Thoracic aorta (tissue), 2 donors: ENCODE data around the gene LPIN1. TPM values are rescaled to one million over a fixed set of nuclear protein-coding genes. Genes with fewer than 3 reads are reported as not detected.
A peak's percentile ranks its signal among the peaks of the same experiment; 100 is the strongest.

Source experiments
- ATAC-seq: fragments of 150-250 bp; one replicate; pipeline ENCODE4 v1.8.0; 2017; ENCODE audit warnings: low read depth; ENCODE audit not compliant: insufficient number of reproducible peaks, low FRiP score
- DNase-seq: peaks from one replicate; pipeline ENCODE4 v3.0.0-alpha.2; 2020; ENCODE audit warnings: low spot score
- H3K27ac ChIP-seq, 2 donors: fragments of 200-600 bp; sonication (generic); 1 replicate in 1 of 2; 2 replicates in 1 of 2; pipeline ENCODE4 v1.5.1; 2016; ENCODE audit warnings: mild to moderate bottlenecking in 2 of 2, moderate library complexity in 2 of 2
- H3K27me3 ChIP-seq: fragments of 200-600 bp; sonication (generic); replicated peaks from 2 replicates; pipeline ENCODE4 v1.6.0; 2016; ENCODE audit warnings: mild to moderate bottlenecking; ENCODE audit not compliant: insufficient read depth
- H3K36me3 ChIP-seq: fragments of 200-600 bp; sonication (generic); one replicate; pipeline ENCODE4 v1.5.1; 2016
- H3K4me1 ChIP-seq, 2 donors: fragments of 200-600 bp; sonication (generic); 1 replicate in 1 of 2; 2 replicates in 1 of 2; pipeline versions ENCODE4 v1.5.1 to v1.6.0; 2016; ENCODE audit warnings: low read depth in 2 of 2, mild to moderate bottlenecking in 1 of 2; ENCODE audit not compliant: control insufficient read depth in 1 of 2
- H3K4me3 ChIP-seq: fragments of 200-600 bp; sonication (generic); 2 replicates; pipeline ENCODE4 v1.5.1; 2016; ENCODE audit warnings: mild to moderate bottlenecking
- H3K9me3 ChIP-seq: fragments of 200-600 bp; sonication (generic); 2 replicates; pipeline ENCODE4 v1.5.1; 2016
- total RNA-seq, 2 donors: library from RNA; depleted of rRNA; stranded (reverse); fragments of >200 nt; gene quantifications; one replicate each; pipeline versions ENCODE4 v1.1.0 to v1.2.3, GENCODE V29; 2016
- TF ChIP-seq, protein P1 (sequence below): fragments of 200-600 bp; sonication (generic); IDR thresholded peaks from one replicate; pipeline ENCODE4 v1.5.1; 2019; ENCODE audit warnings: antibody characterized with exemption

LPIN1 gene
- 10 to 100 TPM; 24.5 to 55.8 TPM for total RNA-seq

DNA sequence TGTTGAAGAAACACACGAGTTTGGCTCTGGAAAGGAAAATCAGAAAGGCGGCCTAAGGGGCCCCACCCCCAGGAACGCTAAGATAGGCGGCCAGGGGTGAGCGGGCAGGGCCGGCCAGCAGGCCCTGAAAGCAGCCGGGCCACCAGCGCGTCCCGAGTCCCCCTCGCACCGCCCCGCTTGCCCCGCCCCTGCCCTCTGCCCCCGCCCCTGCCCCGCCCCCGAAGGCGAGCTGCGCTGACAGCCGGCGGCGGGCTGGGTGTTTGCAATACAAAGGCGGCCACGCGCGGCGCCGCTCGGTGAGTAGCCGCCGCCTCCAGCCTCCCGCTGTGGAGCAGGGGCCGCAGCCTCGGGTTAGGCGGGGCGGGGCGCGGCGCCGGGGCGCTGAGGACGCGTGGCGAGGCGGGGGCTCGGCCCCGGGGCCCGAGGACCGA is at the start of gene LPIN1:
Gene LPIN1, plus strand, starts transcription at position 257 of the 431 bp plus-strand sequence. CDS start 18,910 bp downstream, outside the sequence.
- Histone ChIP-seq H3K27me3 (no peaks in the 10 kb centered on the region), H3K9me3 (no peaks in the 10 kb centered on the region), H3K4me3 (peak within 1 kb of the TSS; percentile 80), H3K27ac (peak within 1 kb of the TSS; percentile 64 to 74), H3K4me1 (peaks cover 27 to 55% of the 10 kb centered on the region in 2 donors), H3K36me3 (no peaks in the 10 kb centered on the region)
- peak; percentile 73 for ATAC-seq
- TF ChIP-seq, protein P1, sequence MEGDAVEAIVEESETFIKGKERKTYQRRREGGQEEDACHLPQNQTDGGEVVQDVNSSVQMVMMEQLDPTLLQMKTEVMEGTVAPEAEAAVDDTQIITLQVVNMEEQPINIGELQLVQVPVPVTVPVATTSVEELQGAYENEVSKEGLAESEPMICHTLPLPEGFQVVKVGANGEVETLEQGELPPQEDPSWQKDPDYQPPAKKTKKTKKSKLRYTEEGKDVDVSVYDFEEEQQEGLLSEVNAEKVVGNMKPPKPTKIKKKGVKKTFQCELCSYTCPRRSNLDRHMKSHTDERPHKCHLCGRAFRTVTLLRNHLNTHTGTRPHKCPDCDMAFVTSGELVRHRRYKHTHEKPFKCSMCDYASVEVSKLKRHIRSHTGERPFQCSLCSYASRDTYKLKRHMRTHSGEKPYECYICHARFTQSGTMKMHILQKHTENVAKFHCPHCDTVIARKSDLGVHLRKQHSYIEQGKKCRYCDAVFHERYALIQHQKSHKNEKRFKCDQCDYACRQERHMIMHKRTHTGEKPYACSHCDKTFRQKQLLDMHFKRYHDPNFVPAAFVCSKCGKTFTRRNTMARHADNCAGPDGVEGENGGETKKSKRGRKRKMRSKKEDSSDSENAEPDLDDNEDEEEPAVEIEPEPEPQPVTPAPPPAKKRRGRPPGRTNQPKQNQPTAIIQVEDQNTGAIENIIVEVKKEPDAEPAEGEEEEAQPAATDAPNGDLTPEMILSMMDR: no peak
- peak; percentile 56 for DNase-seq

- Histone ChIP-seq H3K9me3 (no peaks in the 10 kb centered on the region), H3K27me3 (no peaks in the 10 kb centered on the region), H3K27ac (peak overlapping the region; percentile 82 to 86), H3K36me3 (no peaks in the 10 kb centered on the region), H3K4me1 (peaks cover 24 to 42% of the 10 kb centered on the region in 2 donors), H3K4me3 (no peak overlapping the region)
- ATAC-seq (no peak), DNase-seq (no peak)
- TF ChIP-seq, protein P1: no peak
These were observed 49.7 kb upstream of the LPIN1 start for GRCh38 chr2:11696736-11697102.

DNA sequence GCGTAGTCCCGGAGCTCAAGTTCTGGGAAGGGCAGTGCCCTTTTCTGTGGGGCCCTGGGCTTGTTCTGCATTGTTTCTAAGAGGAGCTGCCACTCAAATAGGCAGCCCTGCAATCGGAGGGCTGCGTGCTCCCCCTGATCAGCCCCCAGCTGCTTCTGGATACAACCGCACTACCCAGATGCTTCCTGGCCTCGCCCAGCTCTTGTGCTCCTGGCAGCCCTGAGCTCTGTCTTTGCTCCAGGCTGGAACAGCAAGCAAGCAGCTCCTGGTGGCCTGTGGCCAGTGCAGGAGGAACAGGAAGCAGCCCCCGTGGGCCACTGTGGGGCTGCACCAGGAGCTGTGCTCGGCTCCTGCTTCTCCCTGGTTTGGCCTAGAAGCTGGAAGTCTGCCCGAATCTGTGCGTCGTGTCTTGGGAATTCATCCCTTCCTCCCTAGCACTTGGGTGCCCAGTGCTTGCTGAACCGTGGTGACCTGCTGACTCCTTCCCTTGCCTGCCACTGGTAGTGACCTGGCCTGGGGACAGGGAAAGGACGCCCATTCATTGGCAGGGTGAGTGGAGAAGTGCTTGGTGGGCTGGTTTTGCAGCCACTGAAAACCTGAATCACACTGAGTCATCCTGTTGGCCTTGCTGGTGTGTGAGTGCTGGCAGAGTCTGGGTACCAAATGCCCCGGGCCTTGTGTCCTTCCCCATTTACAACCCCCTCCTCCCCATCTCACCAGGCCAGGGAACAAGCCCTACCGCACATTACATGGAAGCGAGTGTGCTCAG is 49.1 kb upstream of the LPIN1 start:
- H3K4me3 ChIP-seq: no peak overlapping the region
- peak overlapping the region; percentile 82 to 86 for H3K27ac ChIP-seq
- DNase-seq (peak; percentile 71), ATAC-seq (peak; percentile 70)
- TF ChIP-seq, protein P1: no peak
- peaks cover 24 to 40% of the 10 kb centered on the region in 2 donors for H3K4me1 ChIP-seq
- no peaks in the 10 kb centered on the region for H3K27me3 ChIP-seq
- no peaks in the 10 kb centered on the region for H3K36me3 ChIP-seq
- H3K9me3 ChIP-seq: no peaks in the 10 kb centered on the region

- H3K36me3 ChIP-seq: no peaks in the 10 kb centered on the region
- TF ChIP-seq, protein P1: no peak
- no peaks in the 10 kb centered on the region for H3K27me3 ChIP-seq
- no peaks in the 10 kb centered on the region for H3K9me3 ChIP-seq
- H3K4me3 ChIP-seq: no peak overlapping the region
- H3K27ac ChIP-seq: peak overlapping the region; percentile 82 to 86
- DNase-seq: peak; percentile 29
- ATAC-seq: no peak
- H3K4me1 ChIP-seq: peaks cover 20 to 30% of the 10 kb centered on the region in 2 donors
These were observed 48.2 kb upstream of the LPIN1 start for GRCh38 chr2:11698009-11698922.
